ENCODE data around the gene ZIC4.

The ZIC4 gene

GRCh38 chr3:147368561-147369221, 37.7 kb downstream of the ZIC4 start:
- DNase-seq = no peak

- DNase-seq = no peak
Measured at GRCh38 chr3:147368151-147368550, 38.2 kb downstream of the ZIC4 start.

GRCh38 chr3:147367676-147368075, 38.7 kb downstream of the ZIC4 start:
- DNase-seq = no peak

GRCh38 chr3:147365196-147366115, 40.9 kb downstream of the ZIC4 start:
- DNase-seq = no peak

- DNase-seq = no peak
Measured at GRCh38 chr3:147364771-147365170, 41.6 kb downstream of the ZIC4 start.

GRCh38 chr3:147361454-147362420, 44.6 kb downstream of the ZIC4 start:
- peak; percentile 5 for DNase-seq

- DNase-seq = no peak
Measured at GRCh38 chr3:147360646-147361453, 45.5 kb downstream of the ZIC4 start.

- DNase-seq = no peak
Measured at GRCh38 chr3:147360051-147360439, 46.3 kb downstream of the ZIC4 start.

GRCh38 chr3:147359177-147360050, 46.9 kb downstream of the ZIC4 start:
- DNase-seq = no peak

- DNase-seq = no peak
Measured at GRCh38 chr3:147358144-147358992, 48.0 kb downstream of the ZIC4 start.

GRCh38 chr3:147356909-147357900, 49.1 kb downstream of the ZIC4 start:
- DNase-seq = no peak

GRCh38 chr3:147356145-147356908, 50.0 kb downstream of the ZIC4 start:
- DNase-seq = no peak

GRCh38 chr3:147355753-147356090, 50.6 kb downstream of the ZIC4 start:
- DNase-seq = no peak

- DNase-seq = no peak
Measured at GRCh38 chr3:147355084-147355752, 51.1 kb downstream of the ZIC4 start.

- DNase-seq = no peak
Measured at GRCh38 chr3:147354623-147355022, 51.7 kb downstream of the ZIC4 start.

GRCh38 chr3:147351301-147351700, 55.0 kb downstream of the ZIC4 start:
- DNase-seq = no peak

GRCh38 chr3:147348976-147349375, 57.4 kb downstream of the ZIC4 start:
- no peak for DNase-seq

- DNase-seq = no peak
Measured at GRCh38 chr3:147343926-147344325, 62.4 kb downstream of the ZIC4 start.
